Stomach (tissue), 9 donors: Measurements from ENCODE around the gene RETREG1. TPM values are rescaled to one million over a fixed set of nuclear protein-coding genes. Genes with fewer than 3 reads are reported as not detected.

ENCODE experiments used
- DNase-seq, 2 donors: peaks; one replicate each; pipeline versions ENCODE4 v3.0.0 to v3.0.0-alpha.2; 2013 to 2019
- H3K27ac ChIP-seq, 5 donors: fragments of 200-600 bp in 4 of 5; sonication (generic) in 4 of 5; one replicate each; pipeline ENCODE4 v1.5.1; 2013 to 2019; ENCODE audit warnings: mild to moderate bottlenecking in 1 of 5, moderate library complexity in 1 of 5
- H3K27me3 ChIP-seq, 3 donors: fragments of 200-600 bp; sonication (generic); one replicate each; pipeline ENCODE4 v1.5.1; 2017 to 2019; ENCODE audit warnings: mixed run types in 1 of 3
- H3K36me3 ChIP-seq, 4 donors: fragments of 200-600 bp; sonication (generic); 1 replicate in 3 of 4; 2 replicates in 1 of 4; pipeline ENCODE4 v1.5.1; 2016 to 2019
- H3K4me1 ChIP-seq, 4 donors: fragments of 200-600 bp; sonication (generic); one replicate each; pipeline ENCODE4 v1.5.1; 2016 to 2019
- H3K4me3 ChIP-seq, 4 donors: fragments of 200-600 bp; sonication (generic) in 3 of 4; one replicate each; pipeline ENCODE4 v1.5.1; 2016 to 2019; ENCODE audit warnings: mild to moderate bottlenecking in 1 of 4
- H3K9me3 ChIP-seq, 4 donors: fragments of 200-600 bp; sonication (generic); one replicate each; pipeline ENCODE4 v1.5.1; 2016 to 2019
- CTCF ChIP-seq, 7 experiments: fragments of 450-650 bp in 4 of 7; fragments of 200-600 bp in 3 of 7; sonication (generic) in 3 of 7; IDR thresholded peaks; one replicate each; pipeline ENCODE4 v1.5.1; 2016 to 2019; ENCODE audit warnings: antibody characterized with exemption in 7 of 7, control low read depth in 2 of 7, mild to moderate bottlenecking in 1 of 7
- EP300 ChIP-seq: sonication (generic); formaldehyde crosslinking; IDR thresholded peaks from one replicate; pipeline ENCODE4 v1.6.1; 2017; ENCODE audit warnings: antibody characterized with exemption
- POLR2A ChIP-seq, 4 donors: fragments of 450-650 bp; IDR thresholded peaks; one replicate each; pipeline ENCODE4 v1.6.1; 2016; ENCODE audit warnings: antibody characterized with exemption in 4 of 4, control low read depth in 2 of 4, mild to moderate bottlenecking in 1 of 4, moderate library complexity in 1 of 4
- POLR2AphosphoS5 ChIP-seq, 3 donors: sonication (generic); formaldehyde crosslinking; IDR thresholded peaks; one replicate each; pipeline ENCODE4 v1.6.1; 2016; ENCODE audit warnings: antibody characterized with exemption in 3 of 3
- WGBS, 5 donors: extraction: QIAGEN DNeasy Blood & Tissue Kit in 3 of 5; methylation state at CpG; one replicate each; pipeline versions ENCODE4 v1.1.5 to v1.1.7; 2013 to 2018; 5-methylcytosine and 5-hydroxymethylcytosine counted together
- intact Hi-C: fragments of 100-400 bp; cut with DNase I; formaldehyde crosslinking; loops from one replicate; pipeline ENCODE4 v1.15.1; 2023; ENCODE audit warnings: low total_unique reads
- polyA plus RNA-seq, 3 donors: library from polyadenylated mRNA; stranded (reverse); fragments of 200-250 nt; gene quantifications; one replicate each; pipeline ENCODE4 v1.2.3, GENCODE V29; 2013
- total RNA-seq, 5 donors: library from RNA; depleted of rRNA; stranded (reverse); fragments of >200 nt; gene quantifications; one replicate each; pipeline versions ENCODE4 v1.1.0 to v1.2.3, GENCODE V29; 2014 to 2016
- donor health status: healthy with polysubstance abuse.
- donor health status: Bipolar disorder and iron deficiency.
- donor health status: healthy.

Gene RETREG1
- total and polyA plus RNA-seq, 8 donors: 7.1 to 71.2 (median 23.9) TPM

- Histone ChIP-seq H3K9me3 (no peaks in the 10 kb centered on the region), H3K4me3 (no peak overlapping the region), H3K27me3 (no peaks in the 10 kb centered on the region), H3K27ac (no peak overlapping the region), H3K36me3 (peaks cover 25 to 58% (median 57%) of the 10 kb centered on the region in 4 donors), H3K4me1 (peaks cover 8 to 25% (median 16%) of the 10 kb centered on the region in 4 donors)
- no peak for DNase-seq
- no peak for TF ChIP-seq POLR2AphosphoS5 (IDR thresholded peaks at IDR 0.05)
- no peak for TF ChIP-seq EP300
- TF ChIP-seq CTCF (IDR thresholded peaks at IDR 0.05): no peak
- TF ChIP-seq POLR2A (IDR thresholded peaks at IDR 0.05): no peak
- 82 to 96% (median 96%) methylated on average over 5 of the region's 5 CpGs for WGBS, 5 donors
- intact Hi-C loops: loop anchor here (10.0 kb wide), 1 partner anchor 170 kb away; no protein-coding TSS in a partner anchor
Observed at GRCh38 chr5:16664368-16664767, 47.6 kb upstream of the RETREG1 start.

GRCh38 chr5:16663840-16664239 is 47.0 kb upstream of the RETREG1 start:
- no peak for DNase-seq
- intact Hi-C loops: loop anchor here (10.0 kb wide), 1 partner anchor 169 kb away; no protein-coding TSS in a partner anchor

GRCh38 chr5:16661713-16662112 is 44.9 kb upstream of the RETREG1 start:
- intact Hi-C loops: loop anchor here (10.0 kb wide), 1 partner anchor 167 kb away; no protein-coding TSS in a partner anchor
- no peak overlapping the region for H3K27ac ChIP-seq
- no peaks in the 10 kb centered on the region for H3K27me3 ChIP-seq
- peaks cover 4 to 14% (median 7%) of the 10 kb centered on the region in 4 donors for H3K4me1 ChIP-seq
- no peaks in the 10 kb centered on the region for H3K9me3 ChIP-seq
- DNase-seq: no peak
- TF ChIP-seq EP300 (no peak), POLR2A (IDR thresholded peaks at IDR 0.05) (no peak), POLR2AphosphoS5 (IDR thresholded peaks at IDR 0.05) (no peak), CTCF (IDR thresholded peaks at IDR 0.05) (no peak)
- H3K36me3 ChIP-seq: peaks cover 6 to 32% (median 31%) of the 10 kb centered on the region in 4 donors
- WGBS, 5 donors: 91 to 93% (median 92%) methylated on average over 2 of the region's 2 CpGs
- H3K4me3 ChIP-seq: no peak overlapping the region

More at GRCh38 chr5:16663840-16664239, 47.0 kb upstream of the RETREG1 start:
- Histone ChIP-seq H3K9me3 (no peaks in the 10 kb centered on the region), H3K4me3 (no peak overlapping the region), H3K36me3 (peaks cover 23 to 53% (median 51%) of the 10 kb centered on the region in 4 donors), H3K4me1 (peaks cover 8 to 25% (median 15%) of the 10 kb centered on the region in 4 donors), H3K27me3 (no peaks in the 10 kb centered on the region), H3K27ac (no peak overlapping the region)
- no peak for TF ChIP-seq POLR2AphosphoS5 (IDR thresholded peaks at IDR 0.05)
- no peak for TF ChIP-seq EP300
- no peak for TF ChIP-seq POLR2A (IDR thresholded peaks at IDR 0.05)
- TF ChIP-seq CTCF (IDR thresholded peaks at IDR 0.05): no peak
- 68 to 90% (median 88%) methylated on average over 4 of the region's 4 CpGs for WGBS, 5 donors

- WGBS, 5 donors: 65 to 92% (median 78%) methylated on average over 5 of the region's 5 CpGs
- H3K9me3 ChIP-seq: no peaks in the 10 kb centered on the region
- peaks cover 6 to 24% (median 23%) of the 10 kb centered on the region in 4 donors for H3K36me3 ChIP-seq
- no peaks in the 10 kb centered on the region for H3K27me3 ChIP-seq
- H3K27ac ChIP-seq: no peak overlapping the region
- TF ChIP-seq POLR2AphosphoS5 (IDR thresholded peaks at IDR 0.05) (no peak), CTCF (IDR thresholded peaks at IDR 0.05) (no peak), EP300 (no peak), POLR2A (IDR thresholded peaks at IDR 0.05) (no peak)
- H3K4me3 ChIP-seq: no peak overlapping the region
- intact Hi-C loops: loop anchor here (10.0 kb wide), 1 partner anchor 166 kb away; no protein-coding TSS in a partner anchor
- H3K4me1 ChIP-seq: peaks cover 0 to 7% (median under 1%) of the 10 kb centered on the region in 4 donors
- DNase-seq: no peak
Observed at GRCh38 chr5:16660982-16661381, 44.2 kb upstream of the RETREG1 start.
